Stimulated activated CD8-positive, alpha-beta memory T cell treated with anti-CD3 and anti-CD28 coated beads, Interleukin-2, amount 100 ng/mL, for 1 hour (primary cell): ENCODE results near the gene ZCCHC7.

Experiments
- DNase-seq, 2 donors: peaks; one replicate each; pipeline ENCODE4 v3.0.0-alpha.2; 2020; ENCODE audit warnings: low read depth in 2 of 2

The ZCCHC7 gene

DNA sequence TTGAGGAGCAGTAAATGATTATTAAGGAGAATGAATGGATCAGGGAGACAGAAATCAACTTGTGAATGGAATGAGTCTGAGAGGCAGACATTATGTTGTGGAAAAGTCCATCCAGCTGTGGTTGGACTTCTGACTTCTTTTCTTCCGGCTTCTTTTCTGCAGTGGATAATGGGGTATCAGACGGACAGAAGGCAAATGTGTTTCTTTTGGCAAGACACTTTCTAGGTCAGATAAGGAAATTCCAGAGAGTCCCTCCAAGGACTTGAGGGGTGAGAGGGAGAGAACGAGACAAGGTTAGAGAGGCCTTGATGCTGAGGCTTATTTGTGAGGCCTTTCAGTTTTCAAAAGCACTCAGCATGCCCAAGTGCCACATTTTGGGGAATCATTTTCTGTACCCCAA lies 285.0 kb downstream of the ZCCHC7 start:
- no peak for DNase-seq

DNA sequence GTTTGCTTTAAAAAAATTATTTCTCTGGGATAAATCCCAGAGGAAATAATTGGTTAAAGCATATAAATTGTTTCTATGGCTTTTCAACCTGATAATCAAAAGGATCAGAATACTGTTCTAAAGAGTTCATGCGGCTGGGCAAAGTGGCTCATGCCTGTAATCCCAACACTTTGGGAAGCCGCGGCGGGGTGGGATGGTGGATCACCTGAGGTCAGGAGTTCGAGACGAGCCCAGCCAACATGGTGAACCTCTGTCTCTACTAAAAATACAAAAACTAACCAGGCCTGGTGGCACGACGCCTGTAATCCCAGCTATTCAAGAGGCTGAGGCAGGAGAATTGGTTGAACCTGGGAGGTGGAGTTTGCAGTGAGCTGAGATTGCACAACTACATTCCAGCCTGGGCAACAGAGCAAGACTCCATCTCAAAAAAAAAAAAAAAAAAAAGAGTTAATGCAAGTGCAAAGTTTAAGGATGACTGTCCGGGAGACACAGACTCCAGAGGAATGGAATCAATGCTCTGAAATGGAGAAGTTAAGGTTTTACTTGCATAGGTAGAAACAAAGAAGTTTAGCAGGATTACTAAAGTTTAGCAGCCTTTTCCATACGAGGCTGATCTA lies 285.5 kb downstream of the ZCCHC7 start:
- no peak for DNase-seq

- DNase-seq: no peak
Measured at GRCh38 chr9:37406603-37407401, 286.4 kb downstream of the ZCCHC7 start.

DNA sequence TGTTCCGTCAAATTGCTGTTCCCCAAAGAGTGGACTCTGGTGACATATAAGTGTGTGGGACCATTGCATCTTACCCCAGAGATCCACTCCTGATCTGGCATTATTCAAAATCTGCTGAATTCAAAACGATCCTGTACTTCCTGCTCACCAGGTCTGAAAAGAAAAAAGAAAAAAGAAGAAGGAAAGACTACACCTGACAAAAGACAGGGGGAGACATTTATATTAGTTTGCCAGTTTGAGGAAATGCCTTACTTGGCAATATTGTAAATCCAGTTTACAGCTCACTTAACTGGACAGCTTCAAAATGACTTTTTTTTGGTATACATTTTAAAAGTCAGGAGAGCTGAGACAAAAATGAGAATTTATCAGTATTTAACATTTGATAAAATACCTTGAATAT lies 287.1 kb downstream of the ZCCHC7 start:
- no peak for DNase-seq
